T47D (cell line): ENCODE results near the gene RCOR1.
"Not testable (repeated sequence)": the region's sequence is repeated elsewhere in the genome, so short reads cannot be mapped to it uniquely, and the experiment has no call there.

ENCODE experiments used
- DNase-seq, 2 experiments: peaks; one replicate each; pipeline versions ENCODE4 v3.0.0 to v3.0.0-alpha.2; 2011 to 2012; ENCODE audit warnings: low read depth in 1 of 2, low spot score in 1 of 2
- JUND ChIP-seq: IDR thresholded peaks from 2 replicates; pipeline ENCODE4 v1.6.1; 2012; ENCODE audit warnings: low read depth
- in situ Hi-C: cut with HindIII; loops from 2 replicates; pipeline ENCODE4 v1.10.0; 2016; ENCODE audit warnings: low sequenced_read_pairs, low pct_unique_long_range_greater_than_20kb

The RCOR1 gene

GRCh38 chr14:102749393-102750305 lies 157.2 kb downstream of the RCOR1 start:
- in situ Hi-C loops: no loop called here
- no peak for DNase-seq
- no peak for TF ChIP-seq JUND

GRCh38 chr14:102750376-102750775 lies 157.9 kb downstream of the RCOR1 start:
- in situ Hi-C loops: no loop called here
- TF ChIP-seq JUND: no peak

GRCh38 chr14:102751088-102751487 lies 158.6 kb downstream of the RCOR1 start:
- no peak for DNase-seq
- in situ Hi-C loops: no loop called here
- TF ChIP-seq JUND: no peak

More at GRCh38 chr14:102750376-102750775, 157.9 kb downstream of the RCOR1 start:
- DNase-seq: no peak

- TF ChIP-seq JUND: no peak
- in situ Hi-C loops: no loop called here
- no peak for DNase-seq
Measured at GRCh38 chr14:102752239-102752847, 159.9 kb downstream of the RCOR1 start.

GRCh38 chr14:102754370-102755262 lies 162.2 kb downstream of the RCOR1 start:
- no peak for TF ChIP-seq JUND
- in situ Hi-C loops: no loop called here
- no peak for DNase-seq

GRCh38 chr14:102757646-102758045 lies 165.2 kb downstream of the RCOR1 start:
- no peak for TF ChIP-seq JUND
- in situ Hi-C loops: no loop called here
- no peak for DNase-seq

- in situ Hi-C loops: no loop called here
- TF ChIP-seq JUND: no peak
Measured at GRCh38 chr14:102758087-102758486, 165.6 kb downstream of the RCOR1 start.

GRCh38 chr14:102759456-102760187 lies 167.2 kb downstream of the RCOR1 start:
- no peak for TF ChIP-seq JUND
- in situ Hi-C loops: no loop called here
- DNase-seq: peak in 1 of 2 experiments; percentile 43

More at GRCh38 chr14:102758087-102758486, 165.6 kb downstream of the RCOR1 start:
- DNase-seq: no peak

GRCh38 chr14:102760496-102761193 lies 168.2 kb downstream of the RCOR1 start:
- no peak for TF ChIP-seq JUND
- DNase-seq: no peak
- in situ Hi-C loops: no loop called here

GRCh38 chr14:102761206-102761605 lies 168.8 kb downstream of the RCOR1 start:
- TF ChIP-seq JUND: no peak
- no peak for DNase-seq
- in situ Hi-C loops: no loop called here

GRCh38 chr14:102764220-102764671 lies 171.8 kb downstream of the RCOR1 start:
- in situ Hi-C loops: no loop called here
- TF ChIP-seq JUND: no peak
- DNase-seq: no peak

- DNase-seq, in situ Hi-C loops: not testable (repeated sequence)
Measured at GRCh38 chr14:102765770-102766169, 173.3 kb downstream of the RCOR1 start.
